Stimulated activated CD4-positive, alpha-beta T cell treated with anti-CD3 and anti-CD28 coated beads, Interleukin-2, amount 100 ng/mL, for 4 hours (primary cell): ENCODE results near the gene FRMPD2.
"Not testable (repeated sequence)": the region's sequence is repeated elsewhere in the genome, so short reads cannot be mapped to it uniquely, and the experiment has no call there.

Experiments
- DNase-seq: peaks from one replicate; pipeline ENCODE4 v3.0.0-alpha.2; 2020; ENCODE audit warnings: low read depth

FRMPD2 gene

GRCh38 chr10:48233559-48234005 lies 40.9 kb downstream of the FRMPD2 start:
- DNase-seq = no peak

DNA sequence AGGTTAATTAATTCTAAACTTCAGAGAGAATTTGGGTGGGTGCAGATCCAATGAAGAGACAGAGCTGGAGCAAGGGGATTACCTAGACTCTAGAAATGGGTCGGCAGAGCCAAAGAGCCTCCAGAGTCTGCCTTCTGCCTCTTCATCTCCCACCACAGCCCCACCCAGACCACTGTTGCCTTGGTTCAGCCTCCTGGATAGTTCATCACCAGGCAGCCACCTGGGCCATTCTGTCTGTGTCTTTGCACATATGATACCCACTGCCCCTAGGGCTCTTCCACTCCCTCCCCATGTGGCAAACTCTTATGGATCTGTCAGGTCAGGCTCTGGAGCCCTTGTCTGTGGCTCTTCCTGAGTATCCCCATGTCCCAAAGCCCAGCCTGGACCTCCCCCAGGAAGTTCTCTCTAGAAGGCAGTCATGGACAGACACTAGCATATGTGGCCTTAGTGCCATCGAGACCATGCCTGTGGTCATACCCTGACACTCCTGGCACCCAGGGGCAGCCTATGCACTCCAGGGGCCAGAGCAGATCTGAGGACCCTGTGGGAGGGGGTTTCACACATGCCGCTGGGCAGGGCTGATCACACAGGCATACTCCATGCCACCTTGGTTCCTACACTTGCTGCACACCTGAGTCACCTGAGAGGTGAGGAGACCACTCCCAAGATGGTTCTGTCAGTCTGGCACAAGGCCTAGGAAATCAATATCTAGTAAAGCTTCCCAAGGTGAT lies 41.6 kb downstream of the FRMPD2 start:
- DNase-seq = no peak

DNA sequence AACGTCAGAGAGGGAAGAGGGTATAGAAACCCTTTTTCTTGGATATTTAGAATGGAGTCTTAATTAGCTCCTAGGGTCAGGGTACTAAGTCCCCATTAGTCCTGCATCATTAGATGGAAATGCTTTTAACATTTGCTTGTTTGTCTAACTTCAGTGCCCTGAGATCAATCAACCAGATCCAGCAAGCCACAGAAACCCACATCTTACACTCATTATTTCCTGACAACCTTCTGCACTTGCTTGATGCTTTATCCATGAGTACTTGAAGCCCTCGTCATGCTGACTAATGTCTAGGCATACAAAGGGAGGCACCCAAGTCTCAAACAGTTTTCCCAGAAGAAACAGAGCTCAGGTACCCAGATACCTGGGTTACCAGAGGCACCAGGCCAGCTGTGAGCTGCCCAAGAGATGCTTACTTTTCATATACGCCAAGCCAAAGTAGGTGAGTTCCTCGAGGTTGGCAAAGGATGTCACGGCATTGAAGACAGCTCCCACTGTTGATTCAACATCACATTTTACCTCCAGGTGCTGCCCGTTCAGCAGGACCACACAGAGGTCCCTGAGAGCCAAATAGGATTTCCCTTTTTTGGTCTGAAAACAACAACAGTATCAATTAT lies 42.7 kb downstream of the FRMPD2 start:
- DNase-seq = no peak

GRCh38 chr10:48231178-48231577 lies 43.3 kb downstream of the FRMPD2 start:
- no peak for DNase-seq

DNA sequence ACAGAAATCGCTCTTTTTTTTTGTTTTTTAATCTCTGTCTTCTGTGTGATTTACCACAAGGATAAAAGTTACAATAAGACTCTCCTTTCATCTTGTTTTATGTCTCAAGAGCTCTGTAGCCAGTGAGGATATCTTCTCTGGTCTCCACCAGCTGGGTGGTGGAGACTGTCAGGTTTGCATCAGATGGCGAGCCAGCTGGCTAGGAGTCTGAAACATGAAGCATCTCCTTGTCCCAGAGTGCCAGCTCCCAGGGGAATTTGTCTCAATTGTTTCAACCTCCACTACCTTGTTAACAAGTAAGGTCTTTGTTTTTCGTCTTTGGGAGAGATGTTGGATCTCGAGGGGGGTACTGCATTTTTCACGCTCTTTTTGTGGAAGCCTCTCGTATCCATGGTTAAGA lies 47.3 kb downstream of the FRMPD2 start:
- DNase-seq = no peak

GRCh38 chr10:48224979-48225560 lies 49.4 kb downstream of the FRMPD2 start:
- no peak for DNase-seq

GRCh38 chr10:48224296-48224695 lies 50.2 kb downstream of the FRMPD2 start:
- DNase-seq = no peak

DNA sequence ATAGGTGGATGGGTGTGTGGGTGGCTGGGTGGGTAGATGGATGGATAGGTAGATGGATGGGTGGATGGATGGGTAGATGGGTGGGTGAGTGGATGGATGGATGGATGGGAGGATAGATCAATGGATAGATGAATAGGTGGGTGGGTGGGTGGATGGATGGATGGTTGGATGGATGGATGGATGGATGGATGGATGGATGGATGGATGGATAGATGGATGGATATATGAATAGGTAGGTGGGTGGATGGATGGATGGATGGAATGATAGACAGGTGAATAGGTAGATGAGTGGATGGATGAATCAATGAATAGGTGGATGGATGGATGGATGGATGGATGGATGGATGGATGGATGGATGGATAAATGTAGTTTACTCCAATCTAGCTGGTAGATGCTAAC lies 52.7 kb downstream of the FRMPD2 start:
- no peak for DNase-seq

DNA sequence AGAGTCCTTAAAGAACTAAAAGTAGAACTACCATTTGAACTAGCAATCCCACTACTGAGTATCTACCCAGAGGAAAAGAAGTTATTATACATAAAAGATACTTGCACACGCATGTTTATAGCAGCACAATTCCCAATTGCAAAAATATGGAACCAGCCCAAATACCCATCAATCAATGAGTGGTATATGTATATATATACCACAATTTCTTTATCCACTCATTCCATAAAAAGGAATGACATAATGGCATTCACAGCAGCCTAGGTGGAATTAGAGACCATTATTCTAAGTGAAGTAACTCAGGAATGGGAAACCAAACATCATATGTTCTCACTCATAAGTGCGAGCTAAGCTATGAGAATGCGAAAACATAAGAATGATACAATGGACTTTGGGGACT lies 53.5 kb downstream of the FRMPD2 start:
- DNase-seq = not testable (repeated sequence)

GRCh38 chr10:48219194-48219593 lies 55.3 kb downstream of the FRMPD2 start:
- DNase-seq = no peak

GRCh38 chr10:48216744-48217143 lies 57.8 kb downstream of the FRMPD2 start:
- no peak for DNase-seq

- DNase-seq = no peak
These were observed 58.3 kb downstream of the FRMPD2 start for GRCh38 chr10:48216204-48216505.

- no peak for DNase-seq
These were observed 58.9 kb downstream of the FRMPD2 start for GRCh38 chr10:48215486-48216203.

- no peak for DNase-seq
These were observed 59.6 kb downstream of the FRMPD2 start for GRCh38 chr10:48214716-48215485.

GRCh38 chr10:48213047-48213446 lies 61.4 kb downstream of the FRMPD2 start:
- DNase-seq = no peak

GRCh38 chr10:48211777-48212176 lies 62.7 kb downstream of the FRMPD2 start:
- DNase-seq = no peak

DNA sequence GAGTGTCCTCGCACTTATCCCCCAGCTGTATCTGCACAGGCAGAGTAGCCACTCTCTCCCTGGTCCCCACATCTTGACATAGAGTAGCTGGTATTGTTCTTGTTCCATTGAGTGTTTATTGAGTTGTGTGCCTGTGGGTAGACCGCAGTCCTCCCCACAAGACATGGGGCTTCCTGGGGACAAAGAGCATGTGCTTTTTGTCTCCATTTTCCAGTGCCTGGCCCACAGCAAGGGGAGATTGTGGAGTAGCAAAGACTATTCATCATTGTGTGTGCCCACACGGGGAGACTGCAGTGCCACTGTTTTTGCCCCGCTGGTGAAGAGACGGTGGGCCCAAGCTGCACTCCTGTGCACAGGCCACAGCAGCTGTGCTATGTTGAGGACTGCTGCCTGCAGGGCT lies 63.5 kb downstream of the FRMPD2 start:
- no peak for DNase-seq

GRCh38 chr10:48210391-48210790 lies 64.1 kb downstream of the FRMPD2 start:
- no peak for DNase-seq

DNA sequence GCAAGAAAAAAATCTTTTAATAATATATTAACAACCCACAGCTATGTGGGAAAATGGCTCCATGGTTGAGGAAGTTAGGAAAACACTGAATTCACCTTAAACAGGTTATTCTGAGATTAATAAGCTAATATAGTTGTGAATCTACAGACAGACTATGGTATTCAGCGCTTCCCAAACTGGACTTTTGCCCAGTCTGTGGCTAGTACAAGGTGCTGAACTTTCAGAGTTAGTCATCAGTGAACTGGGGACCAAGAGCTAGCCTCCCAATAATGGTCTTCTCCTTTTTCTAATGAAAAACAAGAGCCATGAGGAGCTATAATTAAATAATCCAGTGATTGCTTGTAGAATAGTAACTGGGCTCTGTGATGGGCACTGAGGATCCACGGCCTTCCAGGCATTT lies 65.3 kb downstream of the FRMPD2 start:
- DNase-seq = no peak

DNA sequence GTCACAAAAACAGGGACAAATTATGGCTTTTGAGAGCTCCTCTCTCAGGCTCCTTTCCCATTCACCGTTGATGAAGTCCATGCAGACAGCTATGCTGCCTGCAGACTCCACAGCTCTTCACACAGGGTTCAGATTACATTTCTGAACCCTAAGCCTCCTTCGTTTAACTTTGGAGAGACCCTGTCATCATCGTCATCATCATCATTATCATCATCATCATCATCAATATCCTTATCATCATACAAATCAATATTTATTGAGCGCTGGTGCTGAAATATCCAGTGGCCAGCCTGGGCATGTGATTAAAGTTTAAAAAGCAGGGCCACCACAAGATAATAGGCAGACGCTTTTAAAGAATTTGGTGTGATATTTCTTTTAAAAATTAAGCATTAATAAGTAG lies 66.6 kb downstream of the FRMPD2 start:
- DNase-seq = no peak

- no peak for DNase-seq
These were observed 67.8 kb downstream of the FRMPD2 start for GRCh38 chr10:48206482-48207250.

DNA sequence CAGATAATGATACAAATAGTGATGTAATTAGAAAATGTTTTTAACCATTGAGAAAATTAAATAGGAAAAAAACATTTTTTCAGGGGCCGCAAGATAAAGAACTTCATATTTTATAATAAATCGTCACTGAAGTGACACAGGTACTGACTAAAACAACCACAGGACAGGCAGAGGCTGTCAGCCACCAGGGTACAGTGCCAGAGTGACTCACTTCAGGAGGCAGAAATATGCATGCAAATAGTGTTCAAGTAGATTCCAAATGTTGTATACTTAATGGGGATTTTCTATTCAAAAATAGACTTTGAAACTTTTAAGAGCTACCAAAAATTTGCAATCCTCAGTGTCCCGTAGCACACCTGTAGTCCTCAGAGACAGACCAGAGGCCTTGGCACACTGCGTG lies 68.6 kb downstream of the FRMPD2 start:
- DNase-seq = no peak
